ENCODE measurements around the gene GLO1. TPM values are rescaled to one million over a fixed set of nuclear protein-coding genes. Genes with fewer than 3 reads are reported as not detected.

Gene GLO1
- total and polyA plus RNA-seq, 2 experiments from 2014 or later: 273 TPM

DNA sequence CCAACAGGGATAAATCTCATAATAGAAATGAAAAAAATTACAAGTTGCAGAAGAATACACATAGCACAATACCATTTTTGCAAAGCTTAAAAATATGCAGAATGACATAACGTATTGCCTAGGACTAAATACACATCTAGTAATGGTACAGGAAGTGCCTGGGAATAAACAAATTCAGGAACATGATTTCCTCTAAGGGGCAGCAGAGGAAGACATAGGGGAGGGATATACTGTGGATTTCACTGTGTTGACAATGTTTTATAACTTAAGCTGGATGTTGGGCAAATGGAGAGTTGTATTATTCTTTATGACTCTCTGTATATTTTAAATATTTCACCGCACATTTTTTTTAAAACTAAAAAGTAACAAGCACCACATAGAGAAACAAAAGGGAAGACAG, 5.6 kb upstream of the GLO1 start:
- TF ChIP-seq, protein P1, sequence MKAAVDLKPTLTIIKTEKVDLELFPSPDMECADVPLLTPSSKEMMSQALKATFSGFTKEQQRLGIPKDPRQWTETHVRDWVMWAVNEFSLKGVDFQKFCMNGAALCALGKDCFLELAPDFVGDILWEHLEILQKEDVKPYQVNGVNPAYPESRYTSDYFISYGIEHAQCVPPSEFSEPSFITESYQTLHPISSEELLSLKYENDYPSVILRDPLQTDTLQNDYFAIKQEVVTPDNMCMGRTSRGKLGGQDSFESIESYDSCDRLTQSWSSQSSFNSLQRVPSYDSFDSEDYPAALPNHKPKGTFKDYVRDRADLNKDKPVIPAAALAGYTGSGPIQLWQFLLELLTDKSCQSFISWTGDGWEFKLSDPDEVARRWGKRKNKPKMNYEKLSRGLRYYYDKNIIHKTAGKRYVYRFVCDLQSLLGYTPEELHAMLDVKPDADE (IDR thresholded peaks at IDR 0.05): no peak
- TF ChIP-seq, protein P2, sequence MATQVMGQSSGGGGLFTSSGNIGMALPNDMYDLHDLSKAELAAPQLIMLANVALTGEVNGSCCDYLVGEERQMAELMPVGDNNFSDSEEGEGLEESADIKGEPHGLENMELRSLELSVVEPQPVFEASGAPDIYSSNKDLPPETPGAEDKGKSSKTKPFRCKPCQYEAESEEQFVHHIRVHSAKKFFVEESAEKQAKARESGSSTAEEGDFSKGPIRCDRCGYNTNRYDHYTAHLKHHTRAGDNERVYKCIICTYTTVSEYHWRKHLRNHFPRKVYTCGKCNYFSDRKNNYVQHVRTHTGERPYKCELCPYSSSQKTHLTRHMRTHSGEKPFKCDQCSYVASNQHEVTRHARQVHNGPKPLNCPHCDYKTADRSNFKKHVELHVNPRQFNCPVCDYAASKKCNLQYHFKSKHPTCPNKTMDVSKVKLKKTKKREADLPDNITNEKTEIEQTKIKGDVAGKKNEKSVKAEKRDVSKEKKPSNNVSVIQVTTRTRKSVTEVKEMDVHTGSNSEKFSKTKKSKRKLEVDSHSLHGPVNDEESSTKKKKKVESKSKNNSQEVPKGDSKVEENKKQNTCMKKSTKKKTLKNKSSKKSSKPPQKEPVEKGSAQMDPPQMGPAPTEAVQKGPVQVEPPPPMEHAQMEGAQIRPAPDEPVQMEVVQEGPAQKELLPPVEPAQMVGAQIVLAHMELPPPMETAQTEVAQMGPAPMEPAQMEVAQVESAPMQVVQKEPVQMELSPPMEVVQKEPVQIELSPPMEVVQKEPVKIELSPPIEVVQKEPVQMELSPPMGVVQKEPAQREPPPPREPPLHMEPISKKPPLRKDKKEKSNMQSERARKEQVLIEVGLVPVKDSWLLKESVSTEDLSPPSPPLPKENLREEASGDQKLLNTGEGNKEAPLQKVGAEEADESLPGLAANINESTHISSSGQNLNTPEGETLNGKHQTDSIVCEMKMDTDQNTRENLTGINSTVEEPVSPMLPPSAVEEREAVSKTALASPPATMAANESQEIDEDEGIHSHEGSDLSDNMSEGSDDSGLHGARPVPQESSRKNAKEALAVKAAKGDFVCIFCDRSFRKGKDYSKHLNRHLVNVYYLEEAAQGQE (IDR thresholded peaks at IDR 0.05; ENCODE audit: unreplicated experiment): no peak
- no peak for TF ChIP-seq CTCF (conservative IDR thresholded peaks at IDR 0.05; ENCODE audit: low read depth in 2 of 2)
- DNase-seq (ENCODE audit: low spot score) (no peak), ATAC-seq (no peak)
- Histone ChIP-seq H3K79me2 (replicated peaks; ENCODE audit: insufficient read depth) (no peaks in the 10 kb centered on the region), H3F3A (replicated peaks; ENCODE audit: low read depth) (no peaks in the 10 kb centered on the region), H3K4me2 (no peak overlapping the region), H3K27ac (ENCODE audit: low read depth) (no peak overlapping the region), H3K9me2 (ENCODE audit: insufficient read depth) (peaks cover 4% of the 10 kb centered on the region; the same call in 1 of the 2 replicates), H2AFZ (no peak overlapping the region), H3K4me1 (ENCODE audit: insufficient read depth) (no peaks in the 10 kb centered on the region), H3K4me3 (no peak overlapping the region), H3K36me3 (ENCODE audit: insufficient read depth) (no peaks in the 10 kb centered on the region), H3K27me3 (ENCODE audit: insufficient read depth) (peaks cover 6% of the 10 kb centered on the region), H4K20me1 (replicated peaks; ENCODE audit: insufficient read depth) (no peaks in the 10 kb centered on the region)
- Mint-ChIP-seq H3K27ac (no peak overlapping the region), H3K4me1 (peaks cover 1% of the 10 kb centered on the region; the same call in 2 of the 3 replicates), H3K9me3 (peaks cover 12% of the 10 kb centered on the region), H3K27me3 (ENCODE audit: insufficient read depth, low read depth, poor library complexity) (peaks cover 8% of the 10 kb centered on the region), H3K36me3 (ENCODE audit: low read depth) (peaks cover 3% of the 10 kb centered on the region; the same call in 1 of the 3 replicates), H3K4me3 (no peak overlapping the region)

DNA sequence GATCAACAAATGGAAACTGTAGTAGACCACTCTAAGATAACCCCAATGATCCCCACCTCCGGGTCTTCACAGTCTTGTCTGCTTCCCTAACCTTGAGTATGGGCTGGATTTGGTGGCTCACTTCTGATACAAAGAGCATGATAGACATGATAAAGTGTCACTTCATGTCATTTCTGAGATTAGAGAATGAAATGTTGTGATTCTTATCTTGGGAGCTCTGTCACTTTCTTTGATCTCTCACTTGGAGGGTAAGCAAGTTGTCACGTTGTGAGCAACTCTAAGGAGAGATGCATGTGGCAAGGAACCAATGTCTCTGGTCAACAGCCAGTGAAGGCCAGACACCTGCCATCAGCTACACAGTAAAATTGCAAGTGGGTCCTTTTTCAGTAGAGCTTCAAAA, 3.0 kb upstream of the GLO1 start:
- H3K4me3 ChIP-seq: no peak overlapping the region
- H3K4me1 Mint-ChIP-seq: peaks cover 2% of the 10 kb centered on the region; the same call in 1 of the 3 replicates
- H3K9me2 ChIP-seq (ENCODE audit: insufficient read depth): peaks cover 4% of the 10 kb centered on the region; the same call in 1 of the 2 replicates
- peaks cover 13% of the 10 kb centered on the region for H3K27me3 Mint-ChIP-seq (ENCODE audit: insufficient read depth, low read depth, poor library complexity)
- DNase-seq (ENCODE audit: low spot score) (no peak), ATAC-seq (no peak)
- no peak overlapping the region for H3K4me3 Mint-ChIP-seq
- peaks cover 14% of the 10 kb centered on the region for H3K36me3 Mint-ChIP-seq (ENCODE audit: low read depth)
- no peaks in the 10 kb centered on the region for H3K36me3 ChIP-seq (ENCODE audit: insufficient read depth)
- no peaks in the 10 kb centered on the region for H3F3A ChIP-seq (replicated peaks; ENCODE audit: low read depth)
- no peak overlapping the region for H3K27ac Mint-ChIP-seq
- no peak overlapping the region for H3K4me2 ChIP-seq
- H3K9me3 Mint-ChIP-seq: peaks cover 12% of the 10 kb centered on the region
- H4K20me1 ChIP-seq (replicated peaks; ENCODE audit: insufficient read depth): peaks cover 1% of the 10 kb centered on the region
- no peak overlapping the region for H3K27ac ChIP-seq (ENCODE audit: low read depth)
- H3K4me1 ChIP-seq (ENCODE audit: insufficient read depth): no peaks in the 10 kb centered on the region
- no peak overlapping the region for H2AFZ ChIP-seq
- H3K27me3 ChIP-seq (ENCODE audit: insufficient read depth): no peaks in the 10 kb centered on the region
- H3K79me2 ChIP-seq (replicated peaks; ENCODE audit: insufficient read depth): peaks cover 17% of the 10 kb centered on the region
- TF ChIP-seq POLR2AphosphoS5 (IDR thresholded peaks at IDR 0.05; ENCODE audit: low read depth) (no peak), CTCF (conservative IDR thresholded peaks at IDR 0.05; ENCODE audit: low read depth in 2 of 2) (no peak), NANOG (IDR thresholded peaks at IDR 0.05; ENCODE audit: borderline replicate concordance) (no peak), EZH2 (IDR thresholded peaks at IDR 0.05; ENCODE audit: low read depth, unreplicated experiment) (no peak), CREB1 (CRISPR knock-in tag; IDR thresholded peaks at IDR 0.05; ENCODE audit: low read depth) (no peak), JUNB (IDR thresholded peaks at IDR 0.05; ENCODE audit: unreplicated experiment) (no peak), STAT1 (IDR thresholded peaks at IDR 0.05; ENCODE audit: unreplicated experiment) (no peak), ZNF114 (CRISPR knock-in tag; IDR thresholded peaks at IDR 0.05) (no peak)
- TF ChIP-seq, protein P1 (IDR thresholded peaks at IDR 0.05): no peak
- TF ChIP-seq, protein P2 (IDR thresholded peaks at IDR 0.05; ENCODE audit: unreplicated experiment): no peak

All from GM23338 (cell line).